H1 (cell line): ENCODE measurements around the gene PIK3R6. TPM values are rescaled to one million over a fixed set of nuclear protein-coding genes. Genes with fewer than 3 reads are reported as not detected.

ENCODE experiments used
- CBX5 ChIP-seq: fragments of 300-800, 300-1000 bp; sonication (generic); IDR thresholded peaks from 2 replicates; pipeline ENCODE4 v1.7.1; 2016; ENCODE audit warnings: antibody characterized with exemption, low read length, low read depth
- CHD2 ChIP-seq: IDR thresholded peaks from 2 replicates; pipeline ENCODE4 v1.6.1; 2012; ENCODE audit warnings: low read length, improper control_type of control experiment
- EGR1 ChIP-seq: IDR thresholded peaks from 2 replicates; pipeline ENCODE4 v1.6.1; 2011; ENCODE audit warnings: low read depth, low read length, borderline replicate concordance
- EP300 ChIP-seq, 2 experiments: IDR thresholded peaks; 1 replicate in 1 of 2; 2 replicates in 1 of 2; pipeline ENCODE4 v1.6.1; 2011 to 2012; ENCODE audit warnings: low read depth in 2 of 2, low read length in 2 of 2, mild to moderate bottlenecking in 2 of 2, borderline replicate concordance in 1 of 2, inconsistent platforms in 1 of 2, moderate library complexity in 1 of 2
- HDAC6 ChIP-seq: IDR thresholded peaks from one replicate; pipeline ENCODE4 v1.7.1; 2012; ENCODE audit warnings: low read depth, mild to moderate bottlenecking, inconsistent platforms, low read length, moderate library complexity
- POU5F1 ChIP-seq: IDR thresholded peaks from 2 replicates; pipeline ENCODE4 v1.6.1; 2011; ENCODE audit warnings: low read depth, mild to moderate bottlenecking, low read length, moderate library complexity
- RBBP5 ChIP-seq: IDR thresholded peaks from 2 replicates; pipeline ENCODE4 v1.7.1; 2012; ENCODE audit warnings: low read depth, mild to moderate bottlenecking, inconsistent platforms, low read length, moderate library complexity, borderline replicate concordance
- TCF12 ChIP-seq: IDR thresholded peaks from 2 replicates; pipeline ENCODE4 v1.6.1; 2011; ENCODE audit warnings: low read depth, mild to moderate bottlenecking, low read length
- polyA plus RNA-seq, 7 experiments: library from polyadenylated mRNA; depleted of rRNA in 3 of 7; stranded (reverse) in 5 of 7; unstranded in 2 of 7; fragments of >200 nt in 5 of 7; fragments of 200-250 nt in 2 of 7; gene quantifications; 1 replicate in 5 of 7; 2 replicates in 1 of 7; 4 replicates in 1 of 7; pipeline versions ENCODE4 v1.2.1 to v1.2.3, GENCODE V29; 2011 to 2013; ENCODE audit warnings: missing spikeins in 2 of 7, mixed read lengths in 2 of 7
- total RNA-seq: library from RNA; stranded (reverse); fragmentation: NEBNext Ultra II Directional; extraction: Animal tissue kit (Norgen Biotek cat#: 25700); gene quantifications from 2 replicates; pipeline ENCODE4 v1.2.1, GENCODE V29; 2021
- TF ChIP-seq, protein P1 (sequence below), 3 experiments: IDR thresholded peaks; 1 replicate in 2 of 3; 2 replicates in 1 of 3; pipeline versions ENCODE4 v1.5.1 to v1.6.1; 2011; ENCODE audit warnings: low read length in 3 of 3, mild to moderate bottlenecking in 3 of 3, inconsistent platforms in 2 of 3, low read depth in 1 of 3, moderate library complexity in 1 of 3; ENCODE audit not compliant: insufficient read depth in 1 of 3; ENCODE audit errors: control extremely low read depth in 1 of 3
- TF ChIP-seq, protein P2 (sequence below): IDR thresholded peaks from 2 replicates; pipeline ENCODE4 v1.6.1; 2012; ENCODE audit warnings: inconsistent platforms

Gene PIK3R6
- total and polyA plus RNA-seq, 2 of the 8 experiments (the other 6 are each of a cell fraction or from before 2014, with no cell fraction given) = 0.24 to 1.2 TPM

DNA sequence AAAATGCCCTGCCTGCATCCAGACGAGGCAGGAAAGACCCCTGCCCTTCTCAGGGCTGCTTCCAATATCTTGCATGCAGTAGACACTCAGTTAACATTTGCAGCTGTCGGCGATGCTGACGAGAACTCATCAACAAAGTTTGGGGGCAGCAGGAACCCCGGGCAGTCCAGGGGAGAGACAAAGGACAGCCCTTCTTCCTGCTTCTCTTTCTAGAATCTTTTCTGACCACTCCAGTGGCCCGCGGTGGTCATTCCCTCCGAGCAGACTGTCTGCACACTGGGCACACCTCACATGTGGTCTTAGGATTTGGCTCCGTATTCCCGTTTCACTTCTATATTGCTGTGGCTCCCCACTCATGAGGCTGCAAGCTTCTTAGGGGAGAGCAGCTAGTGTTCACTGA lies 37.3 kb downstream of the PIK3R6 start (continued):
- TF ChIP-seq, protein P1, sequence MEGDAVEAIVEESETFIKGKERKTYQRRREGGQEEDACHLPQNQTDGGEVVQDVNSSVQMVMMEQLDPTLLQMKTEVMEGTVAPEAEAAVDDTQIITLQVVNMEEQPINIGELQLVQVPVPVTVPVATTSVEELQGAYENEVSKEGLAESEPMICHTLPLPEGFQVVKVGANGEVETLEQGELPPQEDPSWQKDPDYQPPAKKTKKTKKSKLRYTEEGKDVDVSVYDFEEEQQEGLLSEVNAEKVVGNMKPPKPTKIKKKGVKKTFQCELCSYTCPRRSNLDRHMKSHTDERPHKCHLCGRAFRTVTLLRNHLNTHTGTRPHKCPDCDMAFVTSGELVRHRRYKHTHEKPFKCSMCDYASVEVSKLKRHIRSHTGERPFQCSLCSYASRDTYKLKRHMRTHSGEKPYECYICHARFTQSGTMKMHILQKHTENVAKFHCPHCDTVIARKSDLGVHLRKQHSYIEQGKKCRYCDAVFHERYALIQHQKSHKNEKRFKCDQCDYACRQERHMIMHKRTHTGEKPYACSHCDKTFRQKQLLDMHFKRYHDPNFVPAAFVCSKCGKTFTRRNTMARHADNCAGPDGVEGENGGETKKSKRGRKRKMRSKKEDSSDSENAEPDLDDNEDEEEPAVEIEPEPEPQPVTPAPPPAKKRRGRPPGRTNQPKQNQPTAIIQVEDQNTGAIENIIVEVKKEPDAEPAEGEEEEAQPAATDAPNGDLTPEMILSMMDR (IDR thresholded peaks at IDR 0.05; ENCODE audit: control extremely low read depth in 1 of 3, insufficient read depth in 1 of 3, low read depth in 1 of 3, low read length in 3 of 3) = no peak
- TF ChIP-seq HDAC6 = no peak
- no peak for TF ChIP-seq POU5F1
- no peak for TF ChIP-seq RBBP5
- no peak for TF ChIP-seq EGR1
- no peak for TF ChIP-seq CBX5
- no peak for TF ChIP-seq EP300 (IDR thresholded peaks at IDR 0.05; ENCODE audit: borderline replicate concordance in 1 of 2, low read depth in 2 of 2, low read length in 2 of 2)
- no peak for TF ChIP-seq TCF12
- no peak for TF ChIP-seq CHD2
- TF ChIP-seq, protein P2, sequence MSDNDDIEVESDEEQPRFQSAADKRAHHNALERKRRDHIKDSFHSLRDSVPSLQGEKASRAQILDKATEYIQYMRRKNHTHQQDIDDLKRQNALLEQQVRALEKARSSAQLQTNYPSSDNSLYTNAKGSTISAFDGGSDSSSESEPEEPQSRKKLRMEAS = no peak
